ENCODE measurements around the gene HIPK2.
A peak's percentile ranks its signal among the peaks of the same experiment; 100 is the strongest.

HIPK2 gene

DNA sequence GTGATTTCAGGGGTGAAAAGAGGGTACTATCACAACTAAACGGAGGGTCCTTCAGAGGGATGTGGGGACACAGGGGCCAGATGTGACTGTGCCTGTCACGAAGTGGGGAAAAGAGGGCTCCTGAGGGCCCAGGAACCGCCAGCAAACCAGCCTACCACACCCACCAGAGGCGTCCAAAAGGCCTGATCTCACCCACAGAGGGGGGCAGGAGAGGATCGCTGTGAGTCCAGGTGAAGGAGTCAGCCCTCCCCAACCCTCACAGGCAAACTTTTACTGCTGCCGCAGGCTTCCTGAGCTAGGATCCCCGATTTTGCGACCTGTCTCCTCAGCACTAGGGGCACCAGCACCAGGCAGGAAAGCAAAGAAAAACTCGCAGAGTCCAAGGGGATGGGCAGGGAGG, 64.7 kb downstream of the HIPK2 start:
- DNase-seq: no peak

DNA sequence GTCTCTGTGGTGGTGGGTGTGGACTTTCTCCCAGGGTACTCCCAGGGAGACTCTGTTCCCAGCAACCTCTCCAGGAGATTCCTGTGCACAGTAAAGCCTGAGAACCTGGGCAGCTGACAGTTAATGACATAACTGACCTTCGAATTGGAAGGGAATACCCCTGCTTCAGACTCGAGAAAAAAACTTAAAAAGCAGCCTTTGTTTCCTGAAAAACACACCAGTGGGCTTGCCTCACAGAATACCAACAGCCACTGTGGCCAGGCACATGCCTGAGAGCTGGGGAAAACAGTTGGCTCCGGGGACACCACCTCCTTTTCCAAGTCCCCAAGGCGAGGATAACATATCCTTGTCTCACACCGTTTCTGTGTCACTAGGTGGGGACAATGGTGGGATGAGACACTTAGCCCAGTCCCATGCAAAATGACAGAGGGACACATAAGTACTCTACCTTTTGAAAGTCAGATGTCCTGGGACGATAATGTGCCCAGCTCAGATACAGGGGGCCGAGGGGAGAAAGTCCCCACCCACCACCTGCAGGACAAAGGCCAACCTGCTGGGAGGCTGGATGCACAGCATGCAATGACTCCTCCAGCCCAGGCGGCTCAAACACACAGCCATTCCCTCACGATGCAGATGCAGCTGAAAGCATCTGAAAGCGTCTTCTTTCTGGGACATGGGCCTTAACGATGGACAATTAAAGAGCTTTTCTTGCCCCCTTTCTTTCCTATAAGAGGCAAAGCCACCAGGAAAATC, 65.6 kb downstream of the HIPK2 start:
- no peak for DNase-seq

DNA sequence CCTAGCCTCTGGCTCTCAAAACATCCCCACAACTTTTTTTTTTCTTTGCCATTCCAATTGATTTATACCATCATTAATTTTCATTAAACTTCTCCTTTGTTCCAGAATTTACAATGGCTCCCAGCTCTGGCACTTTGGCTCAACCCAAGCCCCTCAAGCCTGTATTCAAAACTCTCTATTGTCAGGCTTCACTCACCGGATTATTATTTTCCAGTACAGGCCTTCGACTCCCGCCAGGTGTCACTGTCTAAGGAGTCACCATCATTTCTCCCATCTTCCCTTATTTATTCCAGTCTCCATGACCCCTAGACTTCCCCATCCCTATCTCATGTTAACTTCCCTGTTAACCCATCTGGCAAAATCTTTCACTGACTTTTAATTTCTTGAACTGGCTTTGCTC, 67.8 kb downstream of the HIPK2 start:
- no peak for DNase-seq

DNA sequence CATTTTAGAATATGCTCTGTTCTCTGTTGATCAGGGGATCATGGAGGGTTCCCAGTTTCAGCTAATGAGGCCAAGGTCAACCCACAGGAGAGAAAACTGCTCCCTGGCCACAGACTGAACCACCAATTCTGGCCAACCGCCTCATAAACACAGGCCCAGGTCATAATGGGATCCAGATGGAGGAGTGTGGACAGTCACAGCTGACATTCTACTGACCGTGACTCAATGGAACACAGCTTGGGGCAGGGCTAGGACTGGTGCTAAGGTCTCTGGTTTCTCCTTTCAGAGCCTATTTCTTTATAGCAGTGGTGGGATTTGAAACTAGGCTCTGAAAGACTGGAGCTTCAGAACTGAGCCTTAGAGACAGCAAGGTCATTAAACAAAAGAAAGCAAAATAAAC, 68.3 kb downstream of the HIPK2 start:
- DNase-seq: no peak

DNA sequence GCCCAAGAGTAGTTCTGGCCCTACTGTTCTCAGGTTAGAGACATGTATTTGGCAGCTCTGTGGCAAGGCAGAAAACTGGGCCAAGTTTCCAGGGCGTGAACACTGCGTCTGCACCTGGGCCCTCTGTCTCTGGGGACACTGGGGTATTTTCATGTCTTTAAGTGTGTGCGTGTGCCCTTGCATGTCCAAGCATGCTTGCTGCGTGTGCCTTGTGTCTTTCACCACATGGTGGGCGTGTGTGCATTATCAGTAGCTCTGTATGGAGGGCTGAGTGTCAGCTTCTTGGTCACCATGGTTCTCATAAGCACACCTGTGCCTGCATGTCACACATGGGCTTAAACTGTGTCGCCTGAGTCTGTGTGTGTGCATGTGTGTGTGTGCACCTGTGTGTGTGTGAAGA, 69.3 kb downstream of the HIPK2 start:
- peak; percentile 78 for DNase-seq

DNA sequence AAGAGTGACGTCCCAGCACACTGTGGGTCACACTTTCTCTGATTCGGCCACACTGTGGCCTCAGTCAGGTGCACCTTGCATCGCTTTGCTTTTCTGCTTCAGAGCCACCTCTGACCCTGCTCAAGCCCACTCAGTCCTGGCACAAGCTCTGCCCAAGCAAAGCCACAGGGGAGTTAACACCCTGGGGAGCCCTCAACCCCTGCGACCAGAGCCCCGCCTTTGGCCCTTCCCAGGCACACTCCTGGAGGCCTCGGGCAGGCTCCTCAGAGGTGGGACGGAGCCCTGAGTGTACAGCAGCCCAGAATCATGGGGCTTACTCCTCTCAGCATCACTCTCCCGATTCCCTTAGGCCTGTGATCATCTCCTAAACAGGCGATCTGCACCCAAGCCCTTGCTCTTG, 71.0 kb downstream of the HIPK2 start:
- DNase-seq: no peak

DNA sequence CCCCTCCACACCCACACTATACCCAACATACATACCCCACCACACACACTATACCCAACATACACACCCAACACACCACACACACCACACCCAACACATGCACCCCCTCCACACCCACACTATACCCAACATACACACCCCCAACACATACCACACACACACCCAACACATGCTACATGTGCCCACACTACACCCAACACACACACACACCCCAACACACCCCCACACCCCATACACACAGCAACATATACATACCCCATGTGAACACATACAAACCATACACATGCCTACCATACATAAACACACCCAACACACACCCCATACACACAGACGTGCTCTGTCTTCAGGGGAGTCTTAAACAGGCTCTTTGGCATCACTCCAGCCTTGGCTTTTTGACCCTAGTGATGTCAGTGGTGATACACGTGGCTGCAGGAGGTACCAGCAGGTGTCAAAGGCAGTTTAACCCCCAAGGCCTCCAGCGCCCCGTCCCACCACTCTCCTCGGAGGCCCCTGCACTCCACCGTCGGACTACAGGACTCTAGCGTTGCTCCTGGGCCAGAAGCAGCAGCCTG, 73.4 kb downstream of the HIPK2 start:
- DNase-seq: no peak

DNA sequence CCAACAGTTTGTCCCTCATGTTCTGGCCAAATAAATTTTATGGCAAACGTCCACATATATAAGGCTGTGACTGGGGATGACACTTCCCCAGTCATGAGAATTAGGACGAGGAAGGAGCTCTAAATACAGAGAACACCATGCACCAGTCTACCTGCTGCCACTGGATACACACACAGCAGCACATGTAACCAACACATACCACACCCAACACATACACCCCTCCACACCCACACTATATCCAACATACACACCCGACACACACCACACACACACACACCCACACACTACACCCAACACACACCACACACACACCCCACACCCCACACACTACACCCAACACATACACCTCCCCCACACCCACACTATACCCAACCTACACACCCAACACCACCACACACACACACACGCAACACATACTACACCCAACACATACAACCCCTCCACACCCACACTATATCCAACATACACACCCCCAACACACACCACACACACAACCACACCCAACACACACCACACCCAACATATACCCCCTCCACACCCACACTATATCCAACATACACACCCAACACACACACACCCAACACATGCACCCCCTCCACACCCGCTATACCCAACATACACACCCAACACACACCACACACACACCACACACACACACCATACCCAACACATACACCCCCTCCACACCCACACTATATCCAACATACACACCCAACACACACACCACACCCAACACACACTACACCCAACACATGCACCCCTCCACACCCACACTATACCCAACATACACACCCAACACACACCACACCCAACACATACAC, 74.1 kb downstream of the HIPK2 start:
- DNase-seq: no peak

DNA sequence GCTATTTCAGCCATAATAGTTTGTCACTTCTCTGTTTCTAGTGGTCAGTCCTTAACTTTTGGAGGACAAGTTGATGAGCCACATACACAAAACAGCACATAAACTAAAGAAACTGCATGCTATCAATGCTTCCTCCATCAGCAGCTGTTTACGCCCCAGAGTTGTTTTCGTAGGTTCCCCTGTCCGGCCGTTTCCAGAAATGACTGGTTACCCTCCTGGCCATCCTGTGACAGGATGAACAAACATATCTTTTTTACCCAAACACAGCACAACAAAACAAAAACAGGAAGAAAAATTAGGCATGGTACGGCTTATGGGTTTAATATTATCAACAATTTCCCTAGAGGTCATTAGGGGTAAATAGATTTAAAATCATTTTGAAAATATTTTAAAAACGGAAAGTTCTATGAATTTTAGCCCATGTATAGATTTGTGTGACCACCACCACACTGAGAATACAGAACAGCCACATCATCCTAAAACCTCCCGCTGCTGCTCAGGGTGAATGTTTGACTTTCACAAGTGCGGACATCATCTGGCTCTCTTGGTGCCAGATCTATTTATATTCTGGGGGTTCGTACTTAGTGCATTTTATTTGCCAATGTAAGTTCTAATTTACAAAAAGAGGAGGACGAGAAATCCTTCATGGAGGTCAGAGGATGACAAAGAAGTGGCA, 74.8 kb downstream of the HIPK2 start:
- DNase-seq: no peak

DNA sequence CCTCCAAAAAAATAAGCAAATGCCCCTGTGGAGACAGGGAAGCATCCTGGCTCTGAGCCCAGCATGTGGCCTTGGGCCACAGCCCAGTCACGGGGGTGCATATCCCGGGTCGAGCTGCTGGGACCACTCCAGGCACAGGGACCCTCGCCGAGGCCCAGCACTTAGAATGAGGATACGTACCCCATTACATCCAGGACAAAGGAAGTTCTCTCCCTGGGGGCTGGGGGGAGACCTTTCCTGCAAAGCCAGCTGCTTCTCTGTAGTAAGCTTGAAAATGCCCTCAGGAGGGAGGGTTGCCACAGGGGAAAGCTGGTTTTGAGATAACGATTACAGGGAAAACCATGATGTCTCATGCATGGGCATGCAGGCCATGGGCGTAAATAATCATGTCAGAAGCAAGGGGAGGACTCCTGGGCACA, 75.5 kb downstream of the HIPK2 start:
- no peak for DNase-seq

DNA sequence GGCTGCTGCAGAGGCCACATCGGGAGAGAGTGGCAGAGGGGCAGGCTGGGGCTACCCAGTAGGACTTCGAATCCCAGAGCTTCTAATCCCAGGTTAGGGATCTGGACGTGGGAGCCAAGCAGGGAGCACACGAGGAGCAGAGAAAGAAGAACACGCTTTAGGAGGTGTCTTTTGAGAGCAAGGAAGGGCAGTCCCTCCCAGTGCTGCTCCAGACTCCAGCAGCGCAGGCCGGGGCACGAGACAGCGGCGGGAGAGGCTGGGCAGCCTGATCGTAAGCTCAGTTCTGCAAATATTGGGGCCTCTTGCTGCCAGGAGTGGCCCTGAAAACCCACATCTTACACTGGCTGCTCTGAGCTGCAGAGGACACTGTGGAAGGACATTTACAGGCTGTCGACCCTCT, 75.9 kb downstream of the HIPK2 start:
- no peak for DNase-seq

DNA sequence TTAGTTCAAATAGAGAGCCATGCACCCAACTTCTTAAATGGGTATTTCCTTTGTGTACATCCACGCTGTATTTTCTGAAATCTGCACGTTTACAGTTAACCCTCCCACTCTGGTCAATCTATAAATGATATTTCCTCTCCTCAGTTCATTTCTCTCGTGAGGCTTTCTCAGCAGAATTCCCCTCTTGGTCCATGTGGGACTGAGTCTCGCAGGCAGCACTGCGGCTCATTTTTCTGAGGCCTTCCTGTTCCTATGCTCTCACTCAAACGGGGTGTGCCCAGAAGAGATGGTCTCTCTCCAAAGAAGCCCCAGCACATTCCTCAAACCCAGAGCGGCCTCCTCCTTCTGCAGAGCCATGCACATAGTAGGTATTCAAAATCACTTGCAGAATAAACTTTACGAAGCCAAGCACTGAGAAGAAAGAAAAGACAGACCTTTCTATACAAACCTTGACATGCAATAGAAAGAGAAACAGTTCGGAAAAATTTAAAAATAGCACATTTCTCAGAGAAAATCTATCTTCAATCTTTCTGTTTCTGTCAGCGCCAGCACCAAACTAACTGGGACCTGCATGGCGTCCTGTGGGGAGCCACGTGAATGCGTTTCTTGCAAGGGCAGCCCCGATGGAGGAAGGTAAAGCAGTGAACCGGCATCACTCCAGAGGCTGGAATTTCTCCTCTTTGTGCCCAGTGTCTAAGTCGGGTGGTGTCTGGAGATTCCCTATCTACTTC, 77.1 kb downstream of the HIPK2 start:
- no peak for DNase-seq

DNA sequence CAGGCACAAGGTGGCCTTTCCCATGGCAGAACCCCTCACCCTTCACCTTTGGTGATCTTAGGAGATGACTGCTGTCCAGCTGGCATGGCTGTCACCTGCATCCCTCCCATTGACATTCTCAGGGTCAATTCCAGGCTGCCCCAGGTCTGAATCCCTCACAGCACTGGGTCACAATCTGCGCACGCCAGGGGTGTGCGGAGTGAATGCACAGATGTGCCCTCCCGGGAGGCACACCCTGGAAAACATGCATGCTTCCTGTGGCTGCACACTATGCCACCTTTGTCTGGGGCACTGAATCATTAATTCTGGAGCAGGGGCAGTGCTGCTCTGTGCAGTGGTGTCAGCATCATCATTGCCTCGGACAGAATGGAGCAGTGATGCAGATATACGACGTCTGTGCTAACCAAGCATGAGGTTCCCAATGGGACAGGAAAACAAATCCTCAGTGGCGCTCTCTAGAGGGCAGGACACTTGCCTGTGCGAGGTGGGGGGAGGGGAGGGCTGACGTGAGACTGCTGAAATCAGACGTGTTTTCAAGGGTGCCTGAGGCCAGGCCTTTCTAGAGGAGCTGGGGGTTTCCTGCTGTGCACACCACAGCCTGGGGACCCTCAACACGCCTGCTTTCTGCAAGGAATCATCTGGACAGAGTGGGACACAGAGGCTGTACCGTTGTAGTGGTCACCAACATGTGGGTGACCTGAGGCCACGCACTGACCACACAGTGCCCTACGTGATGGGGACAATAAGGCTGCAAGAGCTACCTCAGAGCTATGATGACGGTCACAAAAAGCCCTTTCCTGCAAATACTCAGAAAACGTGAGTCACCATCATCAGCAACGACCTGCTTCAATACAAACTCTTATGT, 77.9 kb downstream of the HIPK2 start:
- no peak for DNase-seq

DNA sequence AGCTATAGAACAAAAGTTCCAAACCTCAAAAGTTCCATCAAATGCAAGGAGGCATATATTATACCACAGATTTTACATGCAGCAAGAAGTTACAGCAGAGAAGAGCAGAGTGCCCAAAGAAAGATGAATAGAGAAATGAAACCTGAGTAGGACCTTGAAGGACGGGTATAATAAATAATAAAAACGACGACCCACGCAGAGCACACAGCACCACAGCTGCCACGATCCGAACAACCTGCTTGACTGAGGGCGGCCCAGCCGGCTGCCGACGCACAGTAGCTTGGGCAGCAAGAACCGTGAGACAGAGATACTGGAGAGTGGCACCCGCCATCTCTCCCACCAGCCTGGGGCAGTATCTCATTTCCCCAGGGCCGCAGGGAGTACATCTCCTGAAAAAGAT, 79.0 kb downstream of the HIPK2 start:
- no peak for DNase-seq

DNA sequence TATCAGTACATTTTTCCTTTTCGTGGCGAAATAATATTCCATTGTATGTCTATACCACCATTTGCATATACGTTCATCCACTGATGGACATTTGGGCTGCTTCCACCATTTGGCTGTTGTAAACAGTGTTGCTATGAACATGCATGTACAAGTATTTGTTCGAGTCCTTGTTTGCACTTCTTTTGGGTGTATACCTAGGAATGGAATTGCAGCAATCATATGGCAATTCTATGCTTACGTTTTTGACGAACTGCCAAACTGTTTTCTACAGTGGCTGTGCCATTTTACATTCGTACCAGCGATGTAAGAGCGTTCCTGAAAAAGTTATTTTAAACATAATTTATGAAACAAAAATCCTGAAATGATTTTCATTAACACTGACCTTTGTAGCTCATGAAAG, 79.5 kb downstream of the HIPK2 start:
- no peak for DNase-seq

DNA sequence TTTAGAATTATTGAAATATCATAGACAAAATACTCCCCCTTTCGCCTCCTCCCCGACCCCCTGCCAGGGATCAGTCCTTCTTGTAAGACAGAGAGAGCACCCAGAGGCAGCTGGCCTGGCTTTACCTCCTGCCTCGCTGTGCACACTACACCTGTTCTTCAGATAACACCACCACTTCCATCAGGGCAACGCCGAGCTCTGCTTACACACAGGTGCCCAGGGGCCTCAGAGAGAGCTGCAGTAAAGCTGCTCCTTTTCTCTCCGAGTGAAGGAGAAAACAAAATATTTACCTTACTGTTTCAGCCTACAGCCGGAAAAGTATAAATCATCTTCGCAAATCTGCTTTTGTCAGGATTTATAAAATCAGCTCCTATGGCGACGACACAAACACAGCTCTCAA, 80.7 kb downstream of the HIPK2 start:
- peak; percentile 47 for DNase-seq

DNA sequence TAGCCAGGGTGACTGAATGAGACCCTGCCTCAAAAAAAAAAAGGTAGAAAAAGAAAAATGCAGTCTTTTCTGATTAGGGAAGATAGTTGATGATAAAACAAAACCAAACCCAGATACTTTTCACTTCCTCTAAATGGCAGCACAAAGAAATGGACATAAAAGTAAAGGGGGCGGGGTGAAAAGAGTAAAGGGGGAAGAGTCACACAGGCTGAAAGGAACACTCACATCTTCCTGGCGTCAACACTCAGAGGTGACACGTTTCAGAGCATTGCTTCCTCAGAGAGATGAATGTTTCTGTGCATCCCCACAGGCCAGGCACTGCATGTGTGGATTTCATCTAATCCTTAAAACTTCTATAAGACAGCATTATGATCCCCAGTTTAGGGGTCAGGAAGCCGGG, 81.2 kb downstream of the HIPK2 start:
- DNase-seq: no peak

DNA sequence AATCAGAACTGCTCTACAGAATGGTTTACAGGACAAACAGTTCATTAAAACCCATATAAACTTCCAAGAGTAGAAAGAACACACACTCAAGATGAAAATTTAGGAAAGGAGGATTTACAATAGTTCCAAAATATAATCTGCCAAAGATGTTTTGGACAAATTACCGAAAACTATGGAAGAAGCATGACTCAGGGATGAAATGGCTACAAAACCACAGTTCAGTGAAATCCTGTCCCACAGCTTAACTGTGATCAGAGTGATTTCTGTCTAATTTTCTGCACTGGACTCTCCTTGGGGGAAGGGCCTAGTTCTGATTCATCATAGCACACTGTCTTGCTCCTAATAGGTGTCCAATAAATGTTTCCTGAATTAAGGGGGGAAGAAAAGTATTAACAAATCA, 82.2 kb downstream of the HIPK2 start:
- DNase-seq: no peak

DNA sequence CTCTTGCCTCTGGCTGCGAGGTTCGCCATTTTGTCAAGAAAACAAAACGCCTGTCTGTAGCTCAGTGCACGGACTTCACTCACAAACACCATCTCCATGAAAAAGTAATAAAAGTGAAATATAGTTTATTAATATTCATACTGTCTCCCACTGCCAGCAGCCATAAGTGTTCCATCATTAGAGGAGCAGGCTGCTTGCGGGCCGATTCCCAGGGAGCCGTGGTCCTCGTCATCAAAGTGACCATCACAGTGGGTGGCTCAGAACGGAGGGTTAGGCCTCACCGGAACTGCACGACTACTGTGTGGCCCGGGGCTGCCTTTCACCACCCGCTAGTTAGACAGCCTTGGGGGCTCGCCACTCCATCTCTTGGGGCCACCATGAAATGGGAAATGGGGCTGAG, 82.7 kb downstream of the HIPK2 start:
- no peak for DNase-seq

DNA sequence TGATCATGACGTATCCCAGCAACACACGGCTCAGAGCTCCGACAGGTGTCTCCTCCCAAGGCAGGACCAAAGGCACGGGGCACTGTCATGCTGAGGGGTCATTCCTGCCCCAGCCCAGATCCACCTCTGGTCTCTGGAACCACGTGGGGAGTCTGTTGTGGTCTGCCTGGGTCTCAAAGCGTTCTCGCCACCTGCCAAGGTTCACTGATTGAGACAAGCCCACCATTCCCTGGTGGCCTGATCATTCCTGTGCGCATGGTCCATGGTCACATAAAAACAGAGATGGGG, 83.5 kb downstream of the HIPK2 start:
- DNase-seq: no peak

DNA sequence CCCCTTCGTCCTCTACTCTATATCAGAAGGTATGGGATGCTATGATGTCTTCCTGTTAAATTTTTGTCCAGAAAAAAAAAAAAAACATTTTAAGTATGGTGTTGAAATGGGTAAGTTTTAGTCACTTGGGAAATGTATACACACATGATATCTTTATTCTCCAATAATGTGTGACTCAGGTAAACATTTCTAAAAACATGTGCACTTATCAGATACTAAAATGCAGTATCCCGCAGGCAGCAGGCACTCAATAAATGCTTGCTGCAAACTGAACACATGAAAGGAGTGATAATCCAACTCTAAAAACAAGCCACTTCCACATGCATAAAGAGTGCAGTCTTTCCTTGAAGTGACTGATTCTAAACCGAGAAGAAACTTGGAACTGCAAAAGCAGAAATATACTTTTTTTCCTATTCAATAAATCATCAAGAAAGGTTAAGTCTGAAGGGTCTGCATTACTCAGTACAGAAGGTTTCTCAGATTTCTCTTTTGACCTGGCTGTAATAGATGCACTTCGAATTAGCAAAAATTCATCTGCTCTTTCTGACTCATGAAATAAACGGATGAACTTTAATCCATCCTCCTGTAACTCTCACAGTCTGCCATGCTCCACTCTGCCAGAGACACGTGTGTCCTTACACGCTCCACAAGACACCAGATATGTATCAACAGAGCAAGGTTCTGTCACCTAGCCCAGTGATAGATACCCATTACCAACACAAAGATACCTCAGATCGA, 84.0 kb downstream of the HIPK2 start:
- DNase-seq: no peak

Data from NCI-H2171 (cell line).